H1 (cell line): Measurements from ENCODE around the gene S100A8. TPM values are rescaled to one million over a fixed set of nuclear protein-coding genes. Genes with fewer than 3 reads are reported as not detected.

Experiments used
- CTCF ChIA-PET: fragments of 300-600 bp; sonication (Branson Sonifier 250); formaldehyde crosslinking; loops from one replicate; lab custom pipeline; 2021; ENCODE audit not compliant: partially characterized antibody; lab: Charles Lee
- POLR2A ChIA-PET: fragments of 300-600 bp; sonication (Branson Sonifier 250); formaldehyde crosslinking; loops from one replicate; lab custom pipeline; 2021; ENCODE audit warnings: inconsistent platforms; ENCODE audit not compliant: partially characterized antibody; lab: Charles Lee
- DNase-seq, 2 experiments: peaks; one replicate each; pipeline versions ENCODE4 v3.0.0 to v3.0.0-alpha.2; 2010 to 2022; ENCODE audit warnings: low spot score in 2 of 2, low read depth in 1 of 2, mixed read lengths in 1 of 2
- FAIRE-seq: peaks from 2 replicates; lab custom pipeline; 2011; peaks lifted over from hg19 to GRCh38; lab: Jason Lieb, UNC
- H2AFZ ChIP-seq: 2 replicates; pipeline ENCODE4 v1.8.1; 2012; ENCODE audit warnings: low read length, inconsistent platforms
- H2AK5ac ChIP-seq: 2 replicates; pipeline ENCODE4 v1.6.1; 2013; ENCODE audit warnings: low read depth, low read length
- H2BK120ac ChIP-seq: replicated peaks from 2 replicates; pipeline ENCODE3; 2013; ENCODE audit warnings: low read depth, low read length, inconsistent platforms
- H2BK12ac ChIP-seq: 2 replicates; pipeline ENCODE4 v1.6.1; 2013; ENCODE audit warnings: low read depth, low read length
- H2BK15ac ChIP-seq: 2 replicates; pipeline ENCODE4 v1.6.1; 2013; ENCODE audit warnings: low read length
- H2BK20ac ChIP-seq: 2 replicates; pipeline ENCODE4 v1.6.1; 2013; ENCODE audit warnings: low read length
- H2BK5ac ChIP-seq: 2 replicates; pipeline ENCODE4 v1.6.1; 2013; ENCODE audit warnings: low read depth, low read length
- H3K14ac ChIP-seq: 2 replicates; pipeline ENCODE4 v1.6.1; 2013; ENCODE audit warnings: inconsistent platforms; ENCODE audit not compliant: insufficient read length
- H3K18ac ChIP-seq: 2 replicates; pipeline ENCODE4 v1.6.1; 2013; ENCODE audit warnings: low read length; ENCODE audit errors: extremely low read depth
- H3K23ac ChIP-seq: 2 replicates; pipeline ENCODE4 v1.6.1; 2013; ENCODE audit warnings: inconsistent platforms; ENCODE audit not compliant: insufficient read length
- H3K23me2 ChIP-seq: 2 replicates; pipeline ENCODE4 v1.6.1; 2013; ENCODE audit warnings: low read depth, low read length
- H3K27ac ChIP-seq: 2 replicates; pipeline ENCODE4 v1.6.1; 2011; ENCODE audit warnings: low read depth, low read length, inconsistent platforms
- H3K27me3 ChIP-seq, 4 experiments: replicated peaks in 1 of 4; 1 replicate in 1 of 4; 2 replicates in 3 of 4; pipeline versions ENCODE4 v1.6.1 to v1.8.1; 2011 to 2013; ENCODE audit warnings: low read length in 3 of 4, mild to moderate bottlenecking in 3 of 4, inconsistent platforms in 2 of 4, mixed read lengths in 2 of 4, moderate library complexity in 1 of 4; ENCODE audit not compliant: control insufficient read depth in 3 of 4, insufficient read depth in 3 of 4; ENCODE audit errors: extremely low read depth in 1 of 4
- H3K36me3 ChIP-seq, 4 experiments: 2 replicates each; pipeline versions ENCODE4 v1.6.1 to v1.8.1; 2011 to 2013; ENCODE audit warnings: mild to moderate bottlenecking in 4 of 4, low read length in 3 of 4, moderate library complexity in 2 of 4, control low read depth in 1 of 4, inconsistent platforms in 1 of 4; ENCODE audit not compliant: insufficient read depth in 4 of 4, control insufficient read depth in 2 of 4
- H3K4ac ChIP-seq: replicated peaks from 2 replicates; pipeline ENCODE3; 2013; ENCODE audit warnings: low read length, low read depth, mixed read lengths, inconsistent platforms; ENCODE audit not compliant: insufficient read length
- H3K4me1 ChIP-seq, 4 experiments: replicated peaks in 1 of 4; 1 replicate in 1 of 4; 2 replicates in 3 of 4; pipeline versions ENCODE4 v1.6.1 to v1.8.1; 2011 to 2013; ENCODE audit warnings: low read length in 3 of 4, inconsistent platforms in 2 of 4, mixed read lengths in 1 of 4; ENCODE audit not compliant: insufficient read depth in 4 of 4, control insufficient read depth in 3 of 4
- H3K4me2 ChIP-seq, 2 experiments: 2 replicates each; pipeline versions ENCODE4 v1.6.1 to v1.8.1; 2011 to 2013; ENCODE audit warnings: low read depth in 2 of 2, low read length in 2 of 2, control low read depth in 1 of 2, inconsistent platforms in 1 of 2, mild to moderate bottlenecking in 1 of 2; ENCODE audit not compliant: insufficient read depth in 1 of 2
- H3K4me3 ChIP-seq, 4 experiments: fragments of 200-600, 300-600 bp in 1 of 4; sonication (generic), shearing (Covaris generic), sonication (Bioruptor Twin) in 1 of 4; 2 replicates each; pipeline versions ENCODE4 v1.5.1 to v1.8.1; 2011 to 2016; ENCODE audit warnings: low read length in 4 of 4, low read depth in 3 of 4, control low read depth in 2 of 4, inconsistent platforms in 2 of 4, mild to moderate bottlenecking in 2 of 4, mixed read lengths in 1 of 4, moderate library complexity in 1 of 4; ENCODE audit not compliant: insufficient read depth in 2 of 4; ENCODE audit errors: extremely low read depth in 1 of 4
- H3K56ac ChIP-seq: replicated peaks from 2 replicates; pipeline ENCODE3; 2013; ENCODE audit warnings: low read depth, mild to moderate bottlenecking, mixed read lengths, low read length, inconsistent platforms; ENCODE audit not compliant: insufficient read length
- H3K79me1 ChIP-seq: 2 replicates; pipeline ENCODE4 v1.6.1; 2013; ENCODE audit warnings: low read depth, low read length, control low read depth
- H3K79me2 ChIP-seq, 2 experiments: 2 replicates each; pipeline versions ENCODE4 v1.6.1 to v1.8.1; 2012 to 2013; ENCODE audit warnings: low read length in 2 of 2, mild to moderate bottlenecking in 2 of 2, inconsistent platforms in 1 of 2; ENCODE audit not compliant: insufficient read depth in 2 of 2, control insufficient read depth in 1 of 2
- H3K9ac ChIP-seq, 4 experiments: replicated peaks in 1 of 4; 1 replicate in 1 of 4; 2 replicates in 3 of 4; pipeline versions ENCODE4 v1.6.1 to v1.8.1; 2011 to 2013; ENCODE audit warnings: low read depth in 3 of 4, low read length in 3 of 4, control low read depth in 2 of 4, mild to moderate bottlenecking in 2 of 4, moderate library complexity in 2 of 4, inconsistent platforms in 1 of 4; ENCODE audit errors: extremely low read depth in 1 of 4
- H3K9me3 ChIP-seq, 2 experiments: 2 replicates each; pipeline versions ENCODE4 v1.6.1 to v1.8.1; 2012 to 2013; ENCODE audit warnings: mild to moderate bottlenecking in 2 of 2, moderate library complexity in 2 of 2, control low read depth in 1 of 2, inconsistent platforms in 1 of 2, low read depth in 1 of 2, low read length in 1 of 2, mixed read lengths in 1 of 2; ENCODE audit not compliant: insufficient read depth in 2 of 2
- H4K20me1 ChIP-seq, 2 experiments: replicated peaks in 1 of 2; 2 replicates each; pipeline versions ENCODE3 to v1.8.1; 2011 to 2013; ENCODE audit warnings: inconsistent platforms in 2 of 2, low read length in 2 of 2, mild to moderate bottlenecking in 1 of 2; ENCODE audit not compliant: insufficient read depth in 2 of 2, control insufficient read depth in 1 of 2
- H4K5ac ChIP-seq: 2 replicates; pipeline ENCODE4 v1.6.1; 2013; ENCODE audit warnings: low read length, low read depth, mixed read lengths, inconsistent platforms; ENCODE audit not compliant: insufficient read length
- H4K8ac ChIP-seq: 2 replicates; pipeline ENCODE4 v1.8.0; 2013; ENCODE audit warnings: mild to moderate bottlenecking, moderate library complexity, low read length, inconsistent platforms; ENCODE audit not compliant: insufficient read depth; ENCODE audit errors: extremely low read depth
- H4K91ac ChIP-seq: replicated peaks from 2 replicates; pipeline ENCODE3; 2013; ENCODE audit warnings: low read length, mixed read lengths, inconsistent platforms; ENCODE audit not compliant: insufficient read length
- CBX8 ChIP-seq: fragments of 300-800, 300-1000 bp; sonication (generic); IDR thresholded peaks from 2 replicates; pipeline ENCODE4 v1.7.1; 2016; ENCODE audit warnings: low read depth, low read length, borderline replicate concordance
- CEBPB ChIP-seq: IDR thresholded peaks from 2 replicates; pipeline ENCODE4 v1.6.1; 2012; ENCODE audit warnings: low read depth, low read length
- CREB1 ChIP-seq: IDR thresholded peaks from 2 replicates; pipeline ENCODE4 v1.6.1; 2012; ENCODE audit warnings: inconsistent platforms
- CTBP2 ChIP-seq: IDR thresholded peaks from 2 replicates; pipeline ENCODE4 v1.7.0; 2011; ENCODE audit warnings: borderline replicate concordance, mild to moderate bottlenecking, moderate library complexity, mixed read lengths, low read length; ENCODE audit not compliant: insufficient read depth, insufficient read length
- GABPA ChIP-seq: IDR thresholded peaks from 2 replicates; pipeline ENCODE4 v1.6.1; 2011; ENCODE audit warnings: mild to moderate bottlenecking, low read length, moderate library complexity, borderline replicate concordance; ENCODE audit not compliant: insufficient read depth
- JUND ChIP-seq: IDR thresholded peaks from 2 replicates; pipeline ENCODE4 v1.6.1; 2011; ENCODE audit warnings: mild to moderate bottlenecking, improper control_type of control experiment, low read length
- KDM1A ChIP-seq: fragments of 200-600, 300-600 bp; sonication (generic); IDR thresholded peaks from 2 replicates; pipeline ENCODE4 v1.7.1; 2016; ENCODE audit warnings: mild to moderate bottlenecking, low read length, borderline replicate concordance
- SAP30 ChIP-seq: fragments of 300-600 bp; sonication (generic); IDR thresholded peaks from 2 replicates; pipeline ENCODE4 v1.7.1; 2012; ENCODE audit warnings: low read length, moderate library complexity, mild to moderate bottlenecking, inconsistent platforms; ENCODE audit not compliant: insufficient read depth, insufficient replicate concordance
- SIX5 ChIP-seq: IDR thresholded peaks from 2 replicates; pipeline ENCODE4 v1.6.1; 2011; ENCODE audit warnings: mild to moderate bottlenecking, low read depth, low read length
- SP4 ChIP-seq: IDR thresholded peaks from 2 replicates; pipeline ENCODE4 v1.6.1; 2012; ENCODE audit warnings: low read length, inconsistent platforms
- TCF12 ChIP-seq: IDR thresholded peaks from 2 replicates; pipeline ENCODE4 v1.6.1; 2011; ENCODE audit warnings: low read depth, mild to moderate bottlenecking, low read length
- YY1 ChIP-seq: IDR thresholded peaks from 2 replicates; pipeline ENCODE4 v1.6.1; 2011; ENCODE audit warnings: low read depth, mild to moderate bottlenecking, low read length
- WGBS, 2 experiments: shearing (Covaris generic) in 1 of 2; methylation state at CpG; one replicate each; pipeline versions ENCODE4 v1.1.6 to v1.1.7; 2013 to 2015; ENCODE audit warnings: low lambda C conversion rate in 2 of 2, mixed read lengths in 2 of 2, inconsistent platforms in 1 of 2, low coverage in 1 of 2, missing lambda C conversion rate in 1 of 2; ENCODE audit not compliant: insufficient replicate concordance in 2 of 2, insufficient coverage in 1 of 2, insufficient read length in 1 of 2; ENCODE audit errors: extremely low coverage in 1 of 2, missing lambda C conversion rate in 1 of 2; 5-methylcytosine and 5-hydroxymethylcytosine counted together
- polyA plus RNA-seq, 7 experiments: library from polyadenylated mRNA; depleted of rRNA in 3 of 7; stranded (reverse) in 5 of 7; unstranded in 2 of 7; fragments of >200 nt in 5 of 7; fragments of 200-250 nt in 2 of 7; gene quantifications; 1 replicate in 5 of 7; 2 replicates in 1 of 7; 4 replicates in 1 of 7; pipeline versions ENCODE4 v1.2.1 to v1.2.3, GENCODE V29; 2011 to 2013; ENCODE audit warnings: missing spikeins in 2 of 7, mixed read lengths in 2 of 7
- total RNA-seq: library from RNA; stranded (reverse); fragmentation: NEBNext Ultra II Directional; extraction: Animal tissue kit (Norgen Biotek cat#: 25700); gene quantifications from 2 replicates; pipeline ENCODE4 v1.2.1, GENCODE V29; 2021

S100A8 gene
- total and polyA plus RNA-seq, 2 of the 8 experiments (the other 6 are each of a cell fraction or from before 2014, with no cell fraction given) = not detected

- H2BK12ac ChIP-seq = no peak overlapping the region
- H2AK5ac ChIP-seq = no peak overlapping the region
- DNase-seq (no peak), FAIRE-seq (no peak)
- no peak overlapping the region for H3K56ac ChIP-seq
- no peak overlapping the region for H3K4me3 ChIP-seq
- no peak overlapping the region for H3K18ac ChIP-seq
- no peaks in the 10 kb centered on the region for H3K79me2 ChIP-seq
- H3K23ac ChIP-seq = no peak overlapping the region
- H2BK15ac ChIP-seq = no peak overlapping the region
- H2BK5ac ChIP-seq = no peak overlapping the region
- no peak overlapping the region for H3K9ac ChIP-seq
- H4K91ac ChIP-seq = no peak overlapping the region
- H3K4ac ChIP-seq = no peak overlapping the region
- no peaks in the 10 kb centered on the region for H3K9me3 ChIP-seq
- no peak overlapping the region for H2AFZ ChIP-seq
- no peak overlapping the region for H3K4me2 ChIP-seq
- no peaks in the 10 kb centered on the region for H3K4me1 ChIP-seq
- no peak overlapping the region for H4K5ac ChIP-seq
- H3K27me3 ChIP-seq = no peaks in the 10 kb centered on the region; a peak in 1 of 7 replicates
- H3K79me1 ChIP-seq = no peaks in the 10 kb centered on the region
- H4K20me1 ChIP-seq = no peaks in the 10 kb centered on the region
- H3K27ac ChIP-seq = no peak overlapping the region
- no peaks in the 10 kb centered on the region for H3K36me3 ChIP-seq
- H2BK120ac ChIP-seq = no peak overlapping the region
- WGBS, 2 experiments = 77% methylated on average over 3 of the region's 3 CpGs; no CpG with 5 or more reads in 1 of the 2 experiments
- H3K14ac ChIP-seq = no peak overlapping the region
- POLR2A ChIA-PET = no interaction called here
- H4K8ac ChIP-seq = no peak overlapping the region
- H3K23me2 ChIP-seq = no peaks in the 10 kb centered on the region
- CTCF ChIA-PET = no interaction called here
- H2BK20ac ChIP-seq = no peak overlapping the region
- no peak for TF ChIP-seq TCF12
- no peak for TF ChIP-seq CREB1
- TF ChIP-seq KDM1A = no peak
- TF ChIP-seq CEBPB = no peak
- TF ChIP-seq SAP30 = no peak
- TF ChIP-seq SP4 = no peak
- TF ChIP-seq CTBP2 = no peak
- TF ChIP-seq CBX8 = no peak
- TF ChIP-seq JUND = no peak
- no peak for TF ChIP-seq SIX5
- TF ChIP-seq YY1 = no peak
- TF ChIP-seq GABPA = no peak
These were observed 20.7 kb downstream of the S100A8 start for GRCh38 chr1:153370146-153370545.
